Memory B cell (primary cell): ENCODE measurements around the gene HTR3A.

Experiments
- ATAC-seq: fragments of 150-1000 bp; cut with Tn5 transposase; 2 replicates; pipeline ENCODE4 v1.10.0; 2021; ENCODE audit warnings: low read depth, mild to moderate bottlenecking, moderate library complexity
- DNase-seq, 2 donors: peaks; one replicate each; pipeline ENCODE4 v3.0.0; 2022; ENCODE audit warnings: low spot score in 2 of 2
- H3K27ac Mint-ChIP-seq: one replicate; pipeline ENCODE4 v1.8.0; 2022; ENCODE audit warnings: mild to moderate bottlenecking, moderate library complexity, mixed read lengths
- H3K27me3 Mint-ChIP-seq: one replicate; pipeline ENCODE4 v1.8.0; 2022; ENCODE audit warnings: mixed read lengths
- H3K36me3 Mint-ChIP-seq: one replicate; pipeline ENCODE4 v1.8.0; 2022; ENCODE audit warnings: mild to moderate bottlenecking, mixed read lengths
- H3K4me1 Mint-ChIP-seq: one replicate; pipeline ENCODE4 v1.8.0; 2022; ENCODE audit warnings: mixed read lengths
- H3K4me3 Mint-ChIP-seq: one replicate; pipeline ENCODE4 v1.8.0; 2022; ENCODE audit warnings: mild to moderate bottlenecking, moderate library complexity, mixed read lengths
- H3K9me3 Mint-ChIP-seq: one replicate; pipeline ENCODE4 v1.8.0; 2022; ENCODE audit warnings: mixed read lengths

Gene HTR3A

GRCh38 chr11:113952588-113952987 lies 22.3 kb upstream of the HTR3A start:
- no peak overlapping the region for H3K4me3 Mint-ChIP-seq
- no peak for DNase-seq
- peaks cover 4% of the 10 kb centered on the region for H3K27me3 Mint-ChIP-seq
- ATAC-seq, result no peak
- H3K27ac Mint-ChIP-seq, result no peak overlapping the region
- no peaks in the 10 kb centered on the region for H3K36me3 Mint-ChIP-seq
- H3K9me3 Mint-ChIP-seq, result no peaks in the 10 kb centered on the region
- peaks cover 5% of the 10 kb centered on the region for H3K4me1 Mint-ChIP-seq

DNA sequence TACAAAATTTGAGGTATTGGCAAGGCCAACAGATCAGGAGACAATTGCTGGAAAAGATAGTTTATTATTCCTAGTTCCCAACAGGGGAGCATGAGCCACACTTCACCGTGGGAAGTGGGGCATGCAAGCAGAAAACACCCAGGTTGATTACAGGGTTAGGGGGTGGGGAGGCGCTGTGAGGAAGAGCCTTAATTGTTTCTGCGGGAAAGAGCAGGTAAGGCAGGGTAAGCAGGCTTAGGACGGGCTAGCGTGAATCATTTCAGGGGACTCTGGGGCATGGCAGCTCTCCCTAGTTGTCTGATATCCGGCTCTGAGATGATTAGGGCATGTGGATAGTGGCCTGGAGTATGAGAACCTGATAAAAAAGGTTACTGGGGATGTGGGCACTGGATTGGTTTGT lies 20.7 kb upstream of the HTR3A start:
- ATAC-seq (no peak), DNase-seq (no peak)
- H3K36me3 Mint-ChIP-seq, result no peaks in the 10 kb centered on the region
- no peaks in the 10 kb centered on the region for H3K9me3 Mint-ChIP-seq
- H3K4me3 Mint-ChIP-seq, result no peak overlapping the region
- no peaks in the 10 kb centered on the region for H3K4me1 Mint-ChIP-seq
- H3K27me3 Mint-ChIP-seq, result peaks cover 4% of the 10 kb centered on the region
- no peak overlapping the region for H3K27ac Mint-ChIP-seq

DNA sequence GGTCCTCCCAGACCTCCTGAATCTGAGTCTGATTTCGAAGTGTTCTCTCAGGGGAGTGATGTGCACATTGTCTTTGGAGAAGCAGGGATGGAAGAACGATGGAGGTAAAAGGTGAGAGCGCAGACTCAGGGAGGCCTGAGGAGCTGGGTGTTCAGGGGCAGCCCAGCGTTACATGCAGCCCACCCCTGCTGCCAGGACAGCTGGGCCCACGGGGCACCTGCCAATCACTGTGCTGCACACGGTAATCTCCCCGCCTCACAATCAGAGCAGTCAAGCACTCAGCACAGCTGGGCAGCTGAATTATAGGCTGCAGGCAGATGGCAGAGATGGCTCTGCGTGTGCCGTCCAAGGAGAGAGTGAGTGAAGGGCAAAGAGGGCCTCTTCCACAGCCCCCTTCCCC lies 17.9 kb upstream of the HTR3A start:
- no peaks in the 10 kb centered on the region for H3K4me1 Mint-ChIP-seq
- no peak overlapping the region for H3K4me3 Mint-ChIP-seq
- H3K27ac Mint-ChIP-seq, result no peak overlapping the region
- no peak for ATAC-seq
- DNase-seq, result no peak
- no peaks in the 10 kb centered on the region for H3K36me3 Mint-ChIP-seq
- peaks cover 2% of the 10 kb centered on the region for H3K27me3 Mint-ChIP-seq
- H3K9me3 Mint-ChIP-seq, result no peaks in the 10 kb centered on the region

GRCh38 chr11:113960702-113961330 lies 14.1 kb upstream of the HTR3A start:
- Mint-ChIP-seq H3K4me1 (peaks cover 3% of the 10 kb centered on the region), H3K9me3 (no peaks in the 10 kb centered on the region), H3K4me3 (no peak overlapping the region), H3K27ac (no peak overlapping the region), H3K36me3 (no peaks in the 10 kb centered on the region), H3K27me3 (no peaks in the 10 kb centered on the region)
- DNase-seq (no peak), ATAC-seq (no peak)

- ATAC-seq (peak; percentile 49), DNase-seq (no peak)
- Mint-ChIP-seq H3K36me3 (no peaks in the 10 kb centered on the region), H3K4me3 (no peak overlapping the region), H3K4me1 (peaks cover 18% of the 10 kb centered on the region), H3K27me3 (no peaks in the 10 kb centered on the region), H3K27ac (no peak overlapping the region), H3K9me3 (peaks cover 4% of the 10 kb centered on the region)
These were observed 7.5 kb upstream of the HTR3A start for GRCh38 chr11:113967361-113967760.

- ATAC-seq, result no peak
- Mint-ChIP-seq H3K4me3 (no peak overlapping the region), H3K36me3 (no peaks in the 10 kb centered on the region), H3K9me3 (peaks cover 2% of the 10 kb centered on the region), H3K27me3 (no peaks in the 10 kb centered on the region), H3K4me1 (peaks cover 42% of the 10 kb centered on the region), H3K27ac (no peak overlapping the region)
- DNase-seq, result no peak
These were observed 3.3 kb upstream of the HTR3A start for GRCh38 chr11:113971506-113972195.

DNA sequence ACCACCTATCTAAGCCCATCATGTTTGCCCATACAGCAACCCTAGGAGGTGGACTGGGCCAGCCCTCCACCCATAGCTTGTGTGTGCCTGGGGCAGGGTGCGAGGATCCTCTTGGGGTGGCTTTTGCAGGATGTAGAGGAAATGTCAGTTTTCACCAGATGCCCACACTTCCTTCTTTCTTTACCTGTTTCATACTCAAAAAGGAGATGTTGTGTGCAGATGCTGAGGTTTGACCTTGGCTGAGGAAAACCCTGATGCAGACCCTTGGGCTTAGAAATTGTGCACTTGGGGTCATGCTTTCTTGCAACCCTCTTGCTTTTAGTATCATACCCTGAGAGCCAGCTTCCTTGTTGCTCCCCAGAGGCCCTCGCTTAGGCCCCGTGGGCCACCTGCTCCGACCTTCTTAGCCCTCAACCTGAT lies 2.2 kb downstream of the HTR3A start:
- ATAC-seq, result peak; percentile 56
- H3K4me3 Mint-ChIP-seq, result peak overlapping the region; percentile 73
- no peaks in the 10 kb centered on the region for H3K9me3 Mint-ChIP-seq
- H3K36me3 Mint-ChIP-seq, result no peaks in the 10 kb centered on the region
- peaks cover 65% of the 10 kb centered on the region for H3K4me1 Mint-ChIP-seq
- no peaks in the 10 kb centered on the region for H3K27me3 Mint-ChIP-seq
- peak; percentile 43 to 46 for DNase-seq
- H3K27ac Mint-ChIP-seq, result peak overlapping the region; percentile 98

DNA sequence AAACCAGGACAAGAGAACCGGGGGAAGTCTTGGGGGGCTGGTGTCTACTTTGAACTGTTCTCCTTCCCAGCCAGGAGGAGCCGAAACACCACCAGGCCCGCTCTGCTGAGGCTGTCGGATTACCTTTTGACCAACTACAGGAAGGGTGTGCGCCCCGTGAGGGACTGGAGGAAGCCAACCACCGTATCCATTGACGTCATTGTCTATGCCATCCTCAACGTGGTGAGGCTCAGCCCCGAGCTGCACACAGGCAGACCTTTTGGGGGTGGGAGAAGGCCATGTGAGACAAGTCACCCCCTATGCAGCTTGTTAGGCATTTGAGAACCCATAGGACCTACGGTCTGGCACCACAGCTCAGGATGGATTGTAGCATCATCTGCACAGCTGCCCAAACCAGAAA lies 2.8 kb downstream of the HTR3A start:
- Mint-ChIP-seq H3K4me1 (peaks cover 61% of the 10 kb centered on the region), H3K27ac (peak overlapping the region; percentile 98), H3K36me3 (no peaks in the 10 kb centered on the region), H3K27me3 (no peaks in the 10 kb centered on the region), H3K9me3 (no peaks in the 10 kb centered on the region), H3K4me3 (peak overlapping the region; percentile 73)
- peak; percentile 85 for ATAC-seq
- peak; percentile 60 to 73 for DNase-seq

- DNase-seq (no peak), ATAC-seq (no peak)
- Mint-ChIP-seq H3K9me3 (no peaks in the 10 kb centered on the region), H3K4me3 (peak overlapping the region; percentile 8), H3K27me3 (no peaks in the 10 kb centered on the region), H3K4me1 (peaks cover 66% of the 10 kb centered on the region), H3K36me3 (peaks cover 5% of the 10 kb centered on the region), H3K27ac (peak overlapping the region; percentile 98)
These were observed 4.5 kb downstream of the HTR3A start for GRCh38 chr11:113979431-113979830.

DNA sequence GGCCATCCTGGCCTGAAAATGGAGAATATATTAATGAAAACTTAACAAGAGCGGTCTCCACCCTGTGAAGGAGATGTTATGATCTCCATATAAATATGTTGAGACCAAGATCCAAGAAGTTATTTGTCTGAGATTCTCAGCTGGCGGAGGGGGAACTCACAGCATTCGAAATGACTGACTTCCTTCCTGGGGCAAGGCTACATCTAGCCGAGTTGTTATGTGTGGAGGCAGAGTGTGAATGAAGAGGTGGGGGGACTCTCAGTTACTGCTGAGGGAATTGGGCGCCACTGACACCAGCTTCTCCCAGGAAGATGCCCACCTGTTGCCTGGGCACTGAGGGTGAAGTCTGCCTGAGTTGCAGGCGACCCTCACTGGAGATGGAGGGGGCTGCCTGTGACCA lies 5.9 kb downstream of the HTR3A start:
- ATAC-seq (no peak), DNase-seq (no peak)
- H3K4me1 Mint-ChIP-seq, result peaks cover 61% of the 10 kb centered on the region
- H3K27me3 Mint-ChIP-seq, result no peaks in the 10 kb centered on the region
- peaks cover 7% of the 10 kb centered on the region for H3K36me3 Mint-ChIP-seq
- H3K9me3 Mint-ChIP-seq, result no peaks in the 10 kb centered on the region
- peak overlapping the region; percentile 41 for H3K4me3 Mint-ChIP-seq
- peak overlapping the region; percentile 98 for H3K27ac Mint-ChIP-seq

DNA sequence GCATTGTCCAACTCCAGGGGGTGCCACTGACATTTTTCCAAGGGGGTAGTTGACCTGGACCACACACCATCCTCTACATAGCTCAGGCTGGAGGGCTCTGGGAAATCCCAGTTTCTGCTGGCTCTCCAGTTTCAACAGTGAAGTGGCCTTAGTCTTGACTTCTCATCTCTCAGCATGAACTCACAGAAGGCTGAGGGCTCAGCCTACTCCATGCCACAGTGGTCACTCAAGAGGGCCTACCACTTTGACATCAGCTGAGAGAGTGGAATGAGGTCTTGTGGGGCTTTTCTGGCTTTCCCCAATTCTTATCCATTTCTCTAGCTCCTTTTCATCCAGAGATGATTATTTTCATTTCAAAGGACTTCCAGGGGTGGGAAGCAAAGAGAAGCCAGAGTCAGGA lies 7.4 kb downstream of the HTR3A start:
- ATAC-seq (no peak), DNase-seq (no peak)
- H3K4me3 Mint-ChIP-seq, result peak overlapping the region; percentile 39
- H3K4me1 Mint-ChIP-seq, result peaks cover 46% of the 10 kb centered on the region
- H3K36me3 Mint-ChIP-seq, result peaks cover 7% of the 10 kb centered on the region
- H3K27me3 Mint-ChIP-seq, result no peaks in the 10 kb centered on the region
- H3K27ac Mint-ChIP-seq, result no peak overlapping the region
- no peaks in the 10 kb centered on the region for H3K9me3 Mint-ChIP-seq

DNA sequence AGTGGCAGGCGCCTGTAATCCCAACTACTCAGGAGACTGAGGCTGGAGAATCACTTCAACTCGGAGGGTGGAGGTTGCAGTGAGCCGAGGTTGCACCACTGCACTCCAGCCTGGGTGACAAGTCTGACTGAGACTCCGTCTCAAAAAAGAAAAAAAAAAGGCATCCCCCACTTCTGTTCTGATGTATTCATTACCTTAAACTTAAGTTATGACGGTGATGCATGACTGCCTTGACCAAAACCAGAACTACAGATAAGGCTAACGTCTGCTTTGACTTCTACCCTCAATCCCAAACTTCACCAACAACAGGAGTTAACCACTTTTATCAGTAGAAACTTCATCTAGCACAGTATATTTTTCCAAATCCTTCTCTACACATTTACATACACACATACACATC lies 9.9 kb downstream of the HTR3A start:
- H3K27ac Mint-ChIP-seq, result no peak overlapping the region
- no peaks in the 10 kb centered on the region for H3K27me3 Mint-ChIP-seq
- H3K4me3 Mint-ChIP-seq, result no peak overlapping the region
- ATAC-seq (peak; percentile 63), DNase-seq (no peak)
- H3K4me1 Mint-ChIP-seq, result peaks cover 29% of the 10 kb centered on the region
- H3K36me3 Mint-ChIP-seq, result peaks cover 7% of the 10 kb centered on the region
- H3K9me3 Mint-ChIP-seq, result no peaks in the 10 kb centered on the region

DNA sequence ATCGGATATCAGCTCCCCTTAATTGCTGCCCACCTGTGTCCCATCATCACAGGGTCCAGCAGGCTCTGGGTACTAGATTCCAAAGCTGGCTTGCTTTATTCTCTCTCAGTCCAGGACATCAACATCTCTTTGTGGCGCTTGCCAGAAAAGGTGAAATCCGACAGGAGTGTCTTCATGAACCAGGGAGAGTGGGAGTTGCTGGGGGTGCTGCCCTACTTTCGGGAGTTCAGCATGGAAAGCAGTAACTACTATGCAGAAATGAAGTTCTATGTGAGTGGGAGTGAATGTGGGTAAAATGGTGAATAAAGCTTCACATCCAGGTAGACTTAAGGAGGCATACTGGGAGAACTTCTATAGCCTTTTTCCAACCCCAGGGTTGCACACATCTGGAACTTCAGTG lies 11.0 kb downstream of the HTR3A start:
- ATAC-seq, result no peak
- DNase-seq, result no peak
- H3K27ac Mint-ChIP-seq, result no peak overlapping the region
- H3K9me3 Mint-ChIP-seq, result no peaks in the 10 kb centered on the region
- H3K4me3 Mint-ChIP-seq, result no peak overlapping the region
- peaks cover 9% of the 10 kb centered on the region for H3K36me3 Mint-ChIP-seq
- peaks cover 18% of the 10 kb centered on the region for H3K4me1 Mint-ChIP-seq
- H3K27me3 Mint-ChIP-seq, result no peaks in the 10 kb centered on the region

DNA sequence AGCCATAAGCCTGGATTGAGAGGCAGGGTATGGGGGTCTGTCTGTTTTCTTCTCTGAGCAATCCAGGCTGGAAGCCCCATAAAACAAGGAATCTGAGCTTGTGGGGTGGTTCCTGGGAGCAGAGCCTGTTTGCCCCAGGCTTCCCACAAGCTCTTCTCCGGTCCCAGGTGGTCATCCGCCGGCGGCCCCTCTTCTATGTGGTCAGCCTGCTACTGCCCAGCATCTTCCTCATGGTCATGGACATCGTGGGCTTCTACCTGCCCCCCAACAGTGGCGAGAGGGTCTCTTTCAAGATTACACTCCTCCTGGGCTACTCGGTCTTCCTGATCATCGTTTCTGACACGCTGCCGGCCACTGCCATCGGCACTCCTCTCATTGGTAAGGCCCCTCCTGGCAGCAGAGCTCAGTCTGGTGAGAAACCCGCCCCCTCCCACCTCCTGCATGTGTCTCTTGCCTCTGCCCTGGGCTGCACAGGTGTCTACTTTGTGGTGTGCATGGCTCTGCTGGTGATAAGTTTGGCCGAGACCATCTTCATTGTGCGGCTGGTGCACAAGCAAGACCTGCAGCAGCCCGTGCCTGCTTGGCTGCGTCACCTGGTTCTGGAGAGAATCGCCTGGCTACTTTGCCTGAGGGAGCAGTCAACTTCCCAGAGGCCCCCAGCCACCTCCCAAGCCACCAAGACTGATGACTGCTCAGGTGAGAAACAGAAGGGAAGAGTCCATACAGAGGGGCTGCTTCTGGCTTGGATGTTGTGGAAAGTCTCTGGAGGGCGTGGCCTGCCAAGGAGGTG lies 11.6 kb downstream of the HTR3A start:
- peaks cover 17% of the 10 kb centered on the region for H3K4me1 Mint-ChIP-seq
- H3K27me3 Mint-ChIP-seq, result no peaks in the 10 kb centered on the region
- no peak for DNase-seq
- H3K36me3 Mint-ChIP-seq, result peaks cover 9% of the 10 kb centered on the region
- no peak overlapping the region for H3K4me3 Mint-ChIP-seq
- no peak for ATAC-seq
- H3K9me3 Mint-ChIP-seq, result no peaks in the 10 kb centered on the region
- no peak overlapping the region for H3K27ac Mint-ChIP-seq
